ENCODE data around the gene ZNF714.

- TF ChIP-seq EED (IDR thresholded peaks at IDR 0.05; ENCODE audit: low read depth): no peak
- no peak for TF ChIP-seq TARDBP (IDR thresholded peaks at IDR 0.05; ENCODE audit: borderline replicate concordance)
- TF ChIP-seq GABPA (IDR thresholded peaks at IDR 0.05; ENCODE audit: low read depth): no peak
- TF ChIP-seq POLR2A (IDR thresholded peaks at IDR 0.05; ENCODE audit: low read depth, low read length): no peak
- TF ChIP-seq POLR2AphosphoS5 (IDR thresholded peaks at IDR 0.05; ENCODE audit: low read length): no peak
- no peak for TF ChIP-seq CTCF (IDR thresholded peaks at IDR 0.05 in 2 of 3, conservative IDR thresholded peaks at IDR 0.05 in 1 of 3; ENCODE audit: control insufficient read depth in 2 of 3, extremely low read depth in 1 of 3, insufficient read depth in 1 of 3, low read depth in 3 of 3, low read length in 3 of 3)
- TF ChIP-seq LARP7 (IDR thresholded peaks at IDR 0.05): no peak
- no peak for TF ChIP-seq ASH2L (IDR thresholded peaks at IDR 0.05; ENCODE audit: borderline replicate concordance, low read depth)
- TF ChIP-seq EP300 (IDR thresholded peaks at IDR 0.05; ENCODE audit: borderline replicate concordance in 1 of 2, control insufficient read depth in 1 of 2, low read depth in 2 of 2, low read length in 2 of 2): no peak
- no peak for TF ChIP-seq REST (IDR thresholded peaks at IDR 0.05; ENCODE audit: low read depth, low read length)
- TF ChIP-seq USF1 (IDR thresholded peaks at IDR 0.05; ENCODE audit: borderline replicate concordance, extremely low read length, insufficient read depth, low read depth, low read length): no peak
- no peak for TF ChIP-seq RBBP5 (conservative IDR thresholded peaks at IDR 0.05)
- TF ChIP-seq FOS (IDR thresholded peaks at IDR 0.05; ENCODE audit: borderline replicate concordance, extremely low read depth, insufficient read length): no peak
Measured at GRCh38 chr19:21143428-21143827, 61.4 kb downstream of the ZNF714 start.
